ENCODE measurements around the gene NINJ2. TPM values are rescaled to one million over a fixed set of nuclear protein-coding genes. Genes with fewer than 3 reads are reported as not detected.
A peak's percentile ranks its signal among the peaks of the same experiment; 100 is the strongest.

The NINJ2 gene
- total RNA-seq, 1 donor from 2014 or later, result 2.3 TPM

DNA sequence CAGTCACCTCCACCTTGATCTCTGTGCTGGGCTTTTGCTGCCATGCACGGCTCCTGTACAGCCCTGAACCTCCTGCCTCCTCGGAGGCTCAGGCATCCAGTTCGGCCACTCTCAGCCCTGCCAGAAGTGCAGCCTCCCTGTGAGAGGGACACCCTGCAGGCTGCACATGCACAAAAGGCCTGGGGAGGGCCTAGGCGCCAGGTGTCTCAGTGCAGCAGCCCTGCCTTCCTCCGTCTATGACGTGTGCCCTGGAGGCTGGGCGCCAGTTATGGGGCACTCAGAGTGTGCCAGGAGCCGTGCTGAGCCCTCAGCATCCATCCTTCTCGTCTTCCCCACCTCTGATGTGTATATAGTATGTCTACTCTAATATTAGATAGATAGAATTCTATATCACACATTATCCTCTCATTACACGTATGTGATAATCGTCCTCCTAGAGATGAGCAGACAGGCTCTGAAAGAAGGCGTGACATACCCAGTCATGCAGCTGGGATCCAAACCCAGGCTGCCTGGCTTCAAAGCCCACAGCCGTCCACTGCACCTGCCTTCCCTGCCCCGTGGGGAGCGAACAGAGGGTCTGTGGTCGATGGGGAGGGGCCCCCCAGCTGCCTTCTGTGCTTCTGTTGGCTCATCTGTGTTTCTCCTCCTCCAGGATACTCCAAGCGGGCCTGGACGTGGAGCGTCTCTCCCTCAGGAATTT is 102.4 kb downstream of the NINJ2 start:
- no peak for DNase-seq (ENCODE audit: low spot score)
- Mint-ChIP-seq H3K4me3 (ENCODE audit: unreplicated experiment) (no peak overlapping the region), H3K27ac (ENCODE audit: unreplicated experiment) (no peak overlapping the region), H3K4me1 (ENCODE audit: unreplicated experiment) (peaks cover 12% of the 10 kb centered on the region), H3K9me3 (ENCODE audit: unreplicated experiment) (no peaks in the 10 kb centered on the region), H3K36me3 (ENCODE audit: low read depth, unreplicated experiment) (peaks cover 5% of the 10 kb centered on the region), H3K27me3 (ENCODE audit: unreplicated experiment) (peaks cover 5% of the 10 kb centered on the region)
- TF ChIP-seq, protein P1, sequence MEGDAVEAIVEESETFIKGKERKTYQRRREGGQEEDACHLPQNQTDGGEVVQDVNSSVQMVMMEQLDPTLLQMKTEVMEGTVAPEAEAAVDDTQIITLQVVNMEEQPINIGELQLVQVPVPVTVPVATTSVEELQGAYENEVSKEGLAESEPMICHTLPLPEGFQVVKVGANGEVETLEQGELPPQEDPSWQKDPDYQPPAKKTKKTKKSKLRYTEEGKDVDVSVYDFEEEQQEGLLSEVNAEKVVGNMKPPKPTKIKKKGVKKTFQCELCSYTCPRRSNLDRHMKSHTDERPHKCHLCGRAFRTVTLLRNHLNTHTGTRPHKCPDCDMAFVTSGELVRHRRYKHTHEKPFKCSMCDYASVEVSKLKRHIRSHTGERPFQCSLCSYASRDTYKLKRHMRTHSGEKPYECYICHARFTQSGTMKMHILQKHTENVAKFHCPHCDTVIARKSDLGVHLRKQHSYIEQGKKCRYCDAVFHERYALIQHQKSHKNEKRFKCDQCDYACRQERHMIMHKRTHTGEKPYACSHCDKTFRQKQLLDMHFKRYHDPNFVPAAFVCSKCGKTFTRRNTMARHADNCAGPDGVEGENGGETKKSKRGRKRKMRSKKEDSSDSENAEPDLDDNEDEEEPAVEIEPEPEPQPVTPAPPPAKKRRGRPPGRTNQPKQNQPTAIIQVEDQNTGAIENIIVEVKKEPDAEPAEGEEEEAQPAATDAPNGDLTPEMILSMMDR (IDR thresholded peaks at IDR 0.05; ENCODE audit: unreplicated experiment), result no peak

DNA sequence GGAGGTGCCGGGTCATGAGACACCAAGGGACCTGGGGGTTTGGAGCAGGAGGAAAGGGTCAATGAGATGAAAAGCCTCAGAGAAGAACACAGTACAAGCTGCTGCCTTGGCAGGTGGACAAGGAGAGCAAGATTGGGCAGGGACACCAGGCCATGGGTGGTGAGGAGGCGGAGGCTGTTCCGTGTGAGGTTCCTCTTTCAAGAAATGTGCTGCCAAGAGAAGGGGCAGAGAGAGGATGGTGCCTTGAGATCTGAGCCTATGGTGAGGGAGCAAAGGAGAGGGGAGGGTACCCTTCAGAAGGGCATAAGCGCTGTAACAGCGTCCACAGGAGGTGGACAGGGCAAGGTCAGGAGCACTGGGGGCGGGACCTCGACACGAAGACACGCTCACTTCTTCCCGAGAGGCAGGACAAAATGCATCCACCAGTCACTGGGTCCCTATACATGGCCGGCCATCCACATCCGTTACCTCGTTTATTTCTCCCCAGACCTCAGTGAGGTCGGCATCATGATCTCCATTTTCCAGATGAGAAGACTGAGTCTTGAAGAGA is 103.3 kb downstream of the NINJ2 start:
- H3K27ac Mint-ChIP-seq (ENCODE audit: unreplicated experiment), result no peak overlapping the region
- no peak for DNase-seq (ENCODE audit: low spot score)
- H3K27me3 Mint-ChIP-seq (ENCODE audit: unreplicated experiment), result peaks cover 5% of the 10 kb centered on the region
- TF ChIP-seq, protein P1 (IDR thresholded peaks at IDR 0.05; ENCODE audit: unreplicated experiment), result no peak
- peaks cover 12% of the 10 kb centered on the region for H3K4me1 Mint-ChIP-seq (ENCODE audit: unreplicated experiment)
- H3K9me3 Mint-ChIP-seq (ENCODE audit: unreplicated experiment), result no peaks in the 10 kb centered on the region
- peaks cover 8% of the 10 kb centered on the region for H3K36me3 Mint-ChIP-seq (ENCODE audit: low read depth, unreplicated experiment)
- peak overlapping the region; percentile 42 for H3K4me3 Mint-ChIP-seq (ENCODE audit: unreplicated experiment)

DNA sequence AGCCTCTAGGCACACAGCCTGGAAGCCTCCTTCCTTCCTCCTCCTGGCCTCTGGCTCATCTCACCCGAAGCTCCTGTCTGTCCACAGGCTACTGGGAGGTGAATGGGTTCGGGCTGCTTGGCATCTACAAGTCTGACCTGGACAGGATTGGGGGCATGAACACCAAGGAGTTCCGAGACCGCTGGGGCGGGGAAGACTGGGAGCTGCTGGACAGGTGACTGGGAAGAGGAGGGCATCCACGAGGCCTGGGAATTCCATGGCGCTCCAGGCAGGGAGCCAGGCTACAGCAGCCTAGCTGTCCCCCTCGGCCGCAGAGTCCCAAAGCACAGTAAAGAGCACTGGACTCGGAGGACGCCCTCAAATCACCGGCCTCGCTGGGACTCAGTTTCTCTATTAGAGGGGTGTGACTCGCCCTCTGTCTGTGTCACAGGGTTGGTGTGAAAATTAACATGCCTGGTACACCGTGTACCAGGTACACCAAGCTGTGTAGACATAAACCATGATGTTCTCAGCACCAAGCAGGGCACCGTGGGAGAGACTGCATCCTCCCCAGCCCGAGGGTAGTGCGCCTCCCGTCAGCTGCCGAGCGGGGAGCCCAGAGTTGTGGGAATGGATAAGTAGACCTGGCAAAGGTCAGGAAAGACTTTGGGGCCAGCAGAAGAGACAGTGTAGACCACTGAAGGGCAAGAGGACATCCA is 103.9 kb downstream of the NINJ2 start:
- H3K27me3 Mint-ChIP-seq (ENCODE audit: unreplicated experiment), result peaks cover 5% of the 10 kb centered on the region
- H3K27ac Mint-ChIP-seq (ENCODE audit: unreplicated experiment), result no peak overlapping the region
- DNase-seq (ENCODE audit: low spot score), result no peak
- peaks cover 8% of the 10 kb centered on the region for H3K36me3 Mint-ChIP-seq (ENCODE audit: low read depth, unreplicated experiment)
- peaks cover 12% of the 10 kb centered on the region for H3K4me1 Mint-ChIP-seq (ENCODE audit: unreplicated experiment)
- TF ChIP-seq, protein P1 (IDR thresholded peaks at IDR 0.05; ENCODE audit: unreplicated experiment), result no peak
- no peaks in the 10 kb centered on the region for H3K9me3 Mint-ChIP-seq (ENCODE audit: unreplicated experiment)
- peak overlapping the region; percentile 42 for H3K4me3 Mint-ChIP-seq (ENCODE audit: unreplicated experiment)

DNA sequence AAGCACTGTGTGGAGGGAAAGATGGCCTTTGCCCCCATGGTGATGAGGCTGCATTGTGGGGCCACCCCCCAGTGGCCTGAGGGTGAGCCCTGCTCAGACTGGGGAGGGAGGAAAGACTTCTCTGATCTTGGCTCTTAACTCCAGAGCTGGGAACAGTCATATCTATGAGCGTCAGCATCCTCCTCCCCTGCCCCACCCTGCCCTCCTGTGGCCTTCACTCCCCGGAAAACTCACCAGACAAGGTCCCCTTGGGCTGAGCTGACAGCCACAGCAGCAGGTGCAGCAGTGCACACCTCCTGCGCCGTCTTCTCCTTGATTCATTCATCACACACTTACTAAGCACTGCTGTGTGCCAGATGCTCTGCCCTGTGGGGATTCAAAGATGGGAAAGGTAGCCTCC is 104.7 kb downstream of the NINJ2 start:
- Mint-ChIP-seq H3K27ac (ENCODE audit: unreplicated experiment) (no peak overlapping the region), H3K36me3 (ENCODE audit: low read depth, unreplicated experiment) (peaks cover 8% of the 10 kb centered on the region), H3K9me3 (ENCODE audit: unreplicated experiment) (no peaks in the 10 kb centered on the region), H3K4me1 (ENCODE audit: unreplicated experiment) (peaks cover 17% of the 10 kb centered on the region), H3K4me3 (ENCODE audit: unreplicated experiment) (no peak overlapping the region), H3K27me3 (ENCODE audit: unreplicated experiment) (peaks cover 5% of the 10 kb centered on the region)
- TF ChIP-seq, protein P1 (IDR thresholded peaks at IDR 0.05; ENCODE audit: unreplicated experiment), result no peak
- no peak for DNase-seq (ENCODE audit: low spot score)

DNA sequence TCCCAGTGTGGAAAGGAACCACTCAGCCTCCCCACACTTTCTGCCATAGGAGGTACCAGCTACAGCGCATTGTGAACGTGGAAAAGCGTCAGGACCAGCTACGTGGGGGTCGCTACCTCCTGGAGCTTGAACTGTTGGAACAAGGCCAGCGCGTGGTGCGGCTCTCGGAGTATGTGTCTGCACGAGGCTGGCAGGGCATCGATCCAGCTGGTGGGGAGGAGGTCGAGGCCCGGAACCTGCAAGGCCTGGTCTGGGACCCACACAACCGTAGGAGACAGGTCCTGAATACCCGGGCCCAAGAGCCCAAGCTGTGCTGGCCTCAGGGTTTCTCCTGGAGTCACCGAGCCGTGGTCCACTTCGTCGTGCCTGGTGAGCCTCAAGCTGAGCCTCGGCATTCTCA is 106.7 kb downstream of the NINJ2 start:
- no peak overlapping the region for H3K4me3 Mint-ChIP-seq (ENCODE audit: unreplicated experiment)

More for the DNA sequence above, 106.7 kb downstream of the NINJ2 start:
- no peaks in the 10 kb centered on the region for H3K9me3 Mint-ChIP-seq (ENCODE audit: unreplicated experiment)
- DNase-seq (ENCODE audit: low spot score), result no peak
- peaks cover 17% of the 10 kb centered on the region for H3K27me3 Mint-ChIP-seq (ENCODE audit: unreplicated experiment)
- TF ChIP-seq, protein P1 (IDR thresholded peaks at IDR 0.05; ENCODE audit: unreplicated experiment), result no peak
- H3K27ac Mint-ChIP-seq (ENCODE audit: unreplicated experiment), result no peak overlapping the region
- H3K4me1 Mint-ChIP-seq (ENCODE audit: unreplicated experiment), result peaks cover 16% of the 10 kb centered on the region
- H3K36me3 Mint-ChIP-seq (ENCODE audit: low read depth, unreplicated experiment), result peaks cover 8% of the 10 kb centered on the region
